HepG2 (cell line): ENCODE results near the gene C3orf38. TPM values are rescaled to one million over a fixed set of nuclear protein-coding genes. Genes with fewer than 3 reads are reported as not detected.
A peak's percentile ranks its signal among the peaks of the same experiment; 100 is the strongest.

Experiments used
- AGO1 ChIP-seq: fragments of 200-400 bp; formaldehyde crosslinking; IDR thresholded peaks from 2 replicates; pipeline ENCODE4 v1.6.1; 2017; ENCODE audit warnings: mild to moderate bottlenecking, low read depth, low read length, moderate library complexity; ENCODE audit not compliant: poor library complexity, severe bottlenecking
- ETV5 ChIP-seq: IDR thresholded peaks from 2 replicates; pipeline ENCODE4 v1.6.1; 2018; ENCODE audit warnings: missing biosample characterization, missing genetic modification reagents, inconsistent platforms, borderline replicate concordance
- GATAD2A ChIP-seq: IDR thresholded peaks from 2 replicates; pipeline ENCODE4 v1.6.1; 2016
- HOMEZ ChIP-seq: IDR thresholded peaks from 2 replicates; pipeline ENCODE4 v1.6.1; 2016; ENCODE audit warnings: low read depth
- KLF9 ChIP-seq: IDR thresholded peaks from 2 replicates; pipeline ENCODE4 v1.6.1; 2016; ENCODE audit warnings: low read depth
- NBN ChIP-seq: fragments of 450-650 bp; conservative IDR thresholded peaks from 2 replicates; pipeline ENCODE4 v1.6.1; 2017
- POLR2A ChIP-seq, 2 experiments: IDR thresholded peaks; 2 replicates each; pipeline ENCODE4 v1.6.1; 2011; ENCODE audit warnings: low read depth in 2 of 2, low read length in 2 of 2, mild to moderate bottlenecking in 1 of 2, moderate library complexity in 1 of 2; ENCODE audit not compliant: insufficient read depth in 1 of 2
- PRPF4 ChIP-seq: fragments of 200-400 bp; formaldehyde crosslinking; IDR thresholded peaks from 2 replicates; pipeline ENCODE4 v1.6.1; 2016; ENCODE audit warnings: low read length, low read depth; ENCODE audit not compliant: poor library complexity, severe bottlenecking
- PTBP1 ChIP-seq: fragments of 200-400 bp; formaldehyde crosslinking; IDR thresholded peaks from 2 replicates; pipeline ENCODE4 v1.6.1; 2018; ENCODE audit warnings: low read length, low read depth; ENCODE audit not compliant: poor library complexity, severe bottlenecking
- RCOR2 ChIP-seq: IDR thresholded peaks from 2 replicates; pipeline ENCODE4 v1.6.1; 2016; ENCODE audit warnings: missing biosample characterization, missing genetic modification reagents
- SP5 ChIP-seq: IDR thresholded peaks from 2 replicates; pipeline ENCODE4 v1.6.1; 2016; ENCODE audit warnings: low read depth, borderline replicate concordance
- TBX3 ChIP-seq: fragments of 450-650 bp; IDR thresholded peaks from 2 replicates; pipeline ENCODE4 v1.6.1; 2017; ENCODE audit warnings: antibody characterized with exemption, mild to moderate bottlenecking, inconsistent platforms, borderline replicate concordance
- ZFP62 ChIP-seq: sonication (generic); formaldehyde crosslinking; IDR thresholded peaks from 2 replicates; pipeline ENCODE4 v1.4.0; 2020; ENCODE audit warnings: missing genetic modification reagents
- ZNF225 ChIP-seq: sonication (generic); formaldehyde crosslinking; IDR thresholded peaks from 2 replicates; pipeline ENCODE4 v1.4.0; 2020; ENCODE audit warnings: mild to moderate bottlenecking, missing genetic modification reagents
- ZNF317 ChIP-seq: sonication (generic); formaldehyde crosslinking; IDR thresholded peaks from 2 replicates; pipeline ENCODE4 v1.5.0; 2020; ENCODE audit warnings: mild to moderate bottlenecking, missing genetic modification reagents
- ZNF550 ChIP-seq: sonication (generic); formaldehyde crosslinking; IDR thresholded peaks from 2 replicates; pipeline ENCODE4 v1.4.0; 2020; ENCODE audit warnings: mild to moderate bottlenecking, missing genetic modification reagents, borderline replicate concordance
- polyA plus RNA-seq, 8 experiments: library from polyadenylated mRNA; depleted of rRNA in 3 of 8; stranded (reverse) in 7 of 8; unstranded in 1 of 8; fragments of >200 nt; fragmentation: Illumina TruSeq in 4 of 8; extraction: Trizol in 4 of 8; gene quantifications; 2 replicates each; pipeline versions ENCODE4 v1.2.1 to v1.2.3, GENCODE V29; 2011 to 2016; ENCODE audit warnings: low read depth in 4 of 8, missing spikeins in 1 of 8, mixed read lengths in 1 of 8; ENCODE audit not compliant: insufficient read depth in 1 of 8
- total RNA-seq, 5 experiments: library from RNA; depleted of rRNA; stranded (reverse); fragments of >200 nt; fragmentation: Illumina TruSeq; extraction: Trizol; gene quantifications; 2 replicates each; pipeline ENCODE4 v1.2.3, GENCODE V29; 2016; ENCODE audit warnings: low read depth in 1 of 5
- TF ChIP-seq, protein P1 (sequence below): sonication (generic); formaldehyde crosslinking; conservative IDR thresholded peaks from 2 replicates; pipeline ENCODE4 v1.4.0; 2020; ENCODE audit warnings: mild to moderate bottlenecking, missing genetic modification reagents, moderate library complexity
- TF ChIP-seq, protein P2 (sequence below): sonication (generic); formaldehyde crosslinking; IDR thresholded peaks from 2 replicates; pipeline ENCODE4 v1.5.1; 2020; ENCODE audit warnings: missing genetic modification reagents, mild to moderate bottlenecking, borderline replicate concordance
- TF ChIP-seq, protein P3 (sequence below): sonication (generic); formaldehyde crosslinking; IDR thresholded peaks from 2 replicates; pipeline ENCODE4 v1.5.1; 2020; ENCODE audit warnings: mild to moderate bottlenecking, missing genetic modification reagents, moderate library complexity

C3orf38 gene
- total and polyA plus RNA-seq, 2 of the 13 experiments (the other 11 are each of a cell fraction or from before 2014, with no cell fraction given), result 6.0 to 17.5 TPM

DNA sequence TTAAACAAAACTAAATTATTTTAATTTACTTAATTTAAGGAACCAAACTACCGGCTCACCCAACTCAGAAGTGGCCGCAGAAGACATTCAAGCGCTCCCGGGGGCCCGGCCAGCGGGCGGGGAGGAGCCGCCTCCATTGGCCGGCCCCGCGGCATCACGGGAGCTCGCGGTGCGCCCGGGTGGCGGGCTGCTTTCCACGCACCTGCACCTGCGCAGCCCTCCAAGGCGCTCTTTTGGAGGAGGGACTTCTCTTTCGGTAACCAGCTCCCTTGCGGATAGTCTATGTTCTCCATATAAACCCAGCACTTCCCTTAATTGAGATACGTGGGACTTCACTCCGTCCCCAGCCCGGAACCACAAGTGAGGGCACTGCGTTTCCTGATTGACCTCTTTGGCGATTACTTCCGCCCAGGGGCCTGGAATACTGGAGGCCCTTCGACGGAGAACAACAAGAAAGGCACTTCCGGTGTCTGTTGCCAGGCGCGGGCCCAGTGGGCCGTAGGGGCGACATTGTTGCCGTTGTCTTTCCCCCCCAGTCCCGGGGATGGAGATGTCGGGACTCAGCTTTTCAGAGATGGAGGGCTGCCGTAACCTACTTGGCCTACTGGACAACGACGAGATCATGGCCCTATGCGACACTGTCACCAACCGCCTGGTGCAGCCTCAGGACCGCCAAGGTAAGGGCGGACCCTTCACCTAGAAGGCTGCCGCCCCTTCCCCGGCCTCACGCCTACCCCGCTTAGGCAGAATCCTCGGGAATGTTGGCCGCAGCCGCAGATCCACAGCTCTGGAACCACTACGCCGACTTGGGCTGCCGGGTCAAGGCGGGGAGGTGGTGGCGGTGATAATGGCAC is at the start of gene C3orf38 (continued):
- TF ChIP-seq TBX3 (no peak), ZNF550 (CRISPR knock-in tag) (no peak), ZNF225 (CRISPR knock-in tag) (no peak; the same call in 1 of the 2 replicates), KLF9 (CRISPR knock-in tag) (no peak), POLR2A (IDR thresholded peaks at IDR 0.05; ENCODE audit: insufficient read depth in 1 of 2, low read depth in 2 of 2, low read length in 2 of 2) (peak; percentile 72 to 75), SP5 (CRISPR knock-in tag) (0 out of 2 replicates have a peak, but pooled peaks have one; percentile 17), ZNF317 (CRISPR knock-in tag) (peak; percentile 56; the same call in 1 of the 2 replicates), NBN (no peak), HOMEZ (CRISPR knock-in tag) (no peak), PTBP1 (no peak), RCOR2 (no peak; the same call in 1 of the 2 replicates), ETV5 (peak; percentile 91), PRPF4 (no peak), AGO1 (no peak), ZFP62 (CRISPR knock-in tag) (no peak), GATAD2A (CRISPR knock-in tag) (peak; percentile 73)
- TF ChIP-seq, protein P1, sequence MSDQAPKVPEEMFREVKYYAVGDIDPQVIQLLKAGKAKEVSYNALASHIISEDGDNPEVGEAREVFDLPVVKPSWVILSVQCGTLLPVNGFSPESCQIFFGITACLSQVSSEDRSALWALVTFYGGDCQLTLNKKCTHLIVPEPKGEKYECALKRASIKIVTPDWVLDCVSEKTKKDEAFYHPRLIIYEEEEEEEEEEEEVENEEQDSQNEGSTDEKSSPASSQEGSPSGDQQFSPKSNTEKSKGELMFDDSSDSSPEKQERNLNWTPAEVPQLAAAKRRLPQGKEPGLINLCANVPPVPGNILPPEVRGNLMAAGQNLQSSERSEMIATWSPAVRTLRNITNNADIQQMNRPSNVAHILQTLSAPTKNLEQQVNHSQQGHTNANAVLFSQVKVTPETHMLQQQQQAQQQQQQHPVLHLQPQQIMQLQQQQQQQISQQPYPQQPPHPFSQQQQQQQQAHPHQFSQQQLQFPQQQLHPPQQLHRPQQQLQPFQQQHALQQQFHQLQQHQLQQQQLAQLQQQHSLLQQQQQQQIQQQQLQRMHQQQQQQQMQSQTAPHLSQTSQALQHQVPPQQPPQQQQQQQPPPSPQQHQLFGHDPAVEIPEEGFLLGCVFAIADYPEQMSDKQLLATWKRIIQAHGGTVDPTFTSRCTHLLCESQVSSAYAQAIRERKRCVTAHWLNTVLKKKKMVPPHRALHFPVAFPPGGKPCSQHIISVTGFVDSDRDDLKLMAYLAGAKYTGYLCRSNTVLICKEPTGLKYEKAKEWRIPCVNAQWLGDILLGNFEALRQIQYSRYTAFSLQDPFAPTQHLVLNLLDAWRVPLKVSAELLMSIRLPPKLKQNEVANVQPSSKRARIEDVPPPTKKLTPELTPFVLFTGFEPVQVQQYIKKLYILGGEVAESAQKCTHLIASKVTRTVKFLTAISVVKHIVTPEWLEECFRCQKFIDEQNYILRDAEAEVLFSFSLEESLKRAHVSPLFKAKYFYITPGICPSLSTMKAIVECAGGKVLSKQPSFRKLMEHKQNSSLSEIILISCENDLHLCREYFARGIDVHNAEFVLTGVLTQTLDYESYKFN (CRISPR knock-in tag), result peak; percentile 66; the same call in 1 of the 2 replicates
- TF ChIP-seq, protein P2, sequence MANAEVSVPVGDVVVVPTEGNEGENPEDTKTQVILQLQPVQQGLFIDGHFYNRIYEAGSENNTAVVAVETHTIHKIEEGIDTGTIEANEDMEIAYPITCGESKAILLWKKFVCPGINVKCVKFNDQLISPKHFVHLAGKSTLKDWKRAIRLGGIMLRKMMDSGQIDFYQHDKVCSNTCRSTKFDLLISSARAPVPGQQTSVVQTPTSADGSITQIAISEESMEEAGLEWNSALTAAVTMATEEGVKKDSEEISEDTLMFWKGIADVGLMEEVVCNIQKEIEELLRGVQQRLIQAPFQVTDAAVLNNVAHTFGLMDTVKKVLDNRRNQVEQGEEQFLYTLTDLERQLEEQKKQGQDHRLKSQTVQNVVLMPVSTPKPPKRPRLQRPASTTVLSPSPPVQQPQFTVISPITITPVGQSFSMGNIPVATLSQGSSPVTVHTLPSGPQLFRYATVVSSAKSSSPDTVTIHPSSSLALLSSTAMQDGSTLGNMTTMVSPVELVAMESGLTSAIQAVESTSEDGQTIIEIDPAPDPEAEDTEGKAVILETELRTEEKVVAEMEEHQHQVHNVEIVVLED (CRISPR knock-in tag), result peak; percentile 80
- TF ChIP-seq, protein P3, sequence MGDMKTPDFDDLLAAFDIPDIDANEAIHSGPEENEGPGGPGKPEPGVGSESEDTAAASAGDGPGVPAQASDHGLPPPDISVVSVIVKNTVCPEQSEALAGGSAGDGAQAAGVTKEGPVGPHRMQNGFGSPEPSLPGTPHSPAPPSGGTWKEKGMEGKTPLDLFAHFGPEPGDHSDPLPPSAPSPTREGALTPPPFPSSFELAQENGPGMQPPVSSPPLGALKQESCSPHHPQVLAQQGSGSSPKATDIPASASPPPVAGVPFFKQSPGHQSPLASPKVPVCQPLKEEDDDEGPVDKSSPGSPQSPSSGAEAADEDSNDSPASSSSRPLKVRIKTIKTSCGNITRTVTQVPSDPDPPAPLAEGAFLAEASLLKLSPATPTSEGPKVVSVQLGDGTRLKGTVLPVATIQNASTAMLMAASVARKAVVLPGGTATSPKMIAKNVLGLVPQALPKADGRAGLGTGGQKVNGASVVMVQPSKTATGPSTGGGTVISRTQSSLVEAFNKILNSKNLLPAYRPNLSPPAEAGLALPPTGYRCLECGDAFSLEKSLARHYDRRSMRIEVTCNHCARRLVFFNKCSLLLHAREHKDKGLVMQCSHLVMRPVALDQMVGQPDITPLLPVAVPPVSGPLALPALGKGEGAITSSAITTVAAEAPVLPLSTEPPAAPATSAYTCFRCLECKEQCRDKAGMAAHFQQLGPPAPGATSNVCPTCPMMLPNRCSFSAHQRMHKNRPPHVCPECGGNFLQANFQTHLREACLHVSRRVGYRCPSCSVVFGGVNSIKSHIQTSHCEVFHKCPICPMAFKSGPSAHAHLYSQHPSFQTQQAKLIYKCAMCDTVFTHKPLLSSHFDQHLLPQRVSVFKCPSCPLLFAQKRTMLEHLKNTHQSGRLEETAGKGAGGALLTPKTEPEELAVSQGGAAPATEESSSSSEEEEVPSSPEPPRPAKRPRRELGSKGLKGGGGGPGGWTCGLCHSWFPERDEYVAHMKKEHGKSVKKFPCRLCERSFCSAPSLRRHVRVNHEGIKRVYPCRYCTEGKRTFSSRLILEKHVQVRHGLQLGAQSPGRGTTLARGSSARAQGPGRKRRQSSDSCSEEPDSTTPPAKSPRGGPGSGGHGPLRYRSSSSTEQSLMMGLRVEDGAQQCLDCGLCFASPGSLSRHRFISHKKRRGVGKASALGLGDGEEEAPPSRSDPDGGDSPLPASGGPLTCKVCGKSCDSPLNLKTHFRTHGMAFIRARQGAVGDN (CRISPR knock-in tag), result peak; percentile 94
